T-helper 17 cell (primary cell): ENCODE results near the gene CCNL2. TPM values are rescaled to one million over a fixed set of nuclear protein-coding genes. Genes with fewer than 3 reads are reported as not detected.
"Not testable (repeated sequence)": the region's sequence is repeated elsewhere in the genome, so short reads cannot be mapped to it uniquely, and the experiment has no call there.

ENCODE experiments used
- ATAC-seq: fragments of 150-1000 bp; cut with Tn5 transposase; 2 replicates; pipeline ENCODE4 v1.10.0; 2021; ENCODE audit warnings: mild to moderate bottlenecking, moderate library complexity
- DNase-seq, 3 donors: peaks; one replicate each; pipeline versions ENCODE4 v3.0.0 to v3.0.0-alpha.2; 2020 to 2021
- H3K9me3 ChIP-seq: one replicate; pipeline ENCODE4 v1.7.0; 2013; ENCODE audit warnings: low read length, mild to moderate bottlenecking; ENCODE audit not compliant: control insufficient read depth, poor library complexity, severe bottlenecking
- H3K27ac Mint-ChIP-seq: one replicate; pipeline ENCODE4 v1.8.0; 2022; ENCODE audit warnings: mild to moderate bottlenecking, moderate library complexity, mixed read lengths
- H3K27me3 Mint-ChIP-seq: one replicate; pipeline ENCODE4 v1.8.0; 2022; ENCODE audit warnings: mixed read lengths
- H3K36me3 Mint-ChIP-seq: one replicate; pipeline ENCODE4 v1.8.0; 2022; ENCODE audit warnings: low read depth, mixed read lengths
- H3K4me1 Mint-ChIP-seq: one replicate; pipeline ENCODE4 v1.8.0; 2022; ENCODE audit warnings: mild to moderate bottlenecking, mixed read lengths
- H3K4me3 Mint-ChIP-seq: one replicate; pipeline ENCODE4 v1.8.0; 2022; ENCODE audit warnings: mild to moderate bottlenecking, moderate library complexity, mixed read lengths
- total RNA-seq, 4 donors: library from RNA in 2 of 4; stranded (reverse) in 2 of 4; gene quantifications; one replicate each; pipeline ENCODE4 v1.2.3 and lab custom pipeline; 2022 to 2026

The CCNL2 gene
- total RNA-seq, 2 donors from 2014 or later: 231 to 252 TPM

- H3K27me3 Mint-ChIP-seq: no peaks in the 10 kb centered on the region
- peak overlapping the region; percentile 91 for H3K4me3 Mint-ChIP-seq
- peaks cover 2% of the 10 kb centered on the region for H3K36me3 Mint-ChIP-seq
- no peak for ATAC-seq
- H3K4me1 Mint-ChIP-seq: peaks cover 11% of the 10 kb centered on the region
- no peak for DNase-seq
- H3K27ac Mint-ChIP-seq: peak overlapping the region; percentile 92
- H3K9me3 ChIP-seq: no peaks in the 10 kb centered on the region
Observed at GRCh38 chr1:1373815-1374588, 25.1 kb downstream of the CCNL2 start.

- H3K36me3 Mint-ChIP-seq: peaks cover 2% of the 10 kb centered on the region
- DNase-seq (no peak), ATAC-seq (no peak)
- H3K27me3 Mint-ChIP-seq: no peaks in the 10 kb centered on the region
- no peaks in the 10 kb centered on the region for H3K9me3 ChIP-seq
- H3K27ac Mint-ChIP-seq: no peak overlapping the region
- peaks cover 11% of the 10 kb centered on the region for H3K4me1 Mint-ChIP-seq
- peak overlapping the region; percentile 7 for H3K4me3 Mint-ChIP-seq
Observed at GRCh38 chr1:1373051-1373814, 25.9 kb downstream of the CCNL2 start.

GRCh38 chr1:1371746-1372711, 27.1 kb downstream of the CCNL2 start:
- peaks cover 4% of the 10 kb centered on the region for H3K9me3 ChIP-seq
- H3K36me3 Mint-ChIP-seq: peaks cover 2% of the 10 kb centered on the region
- peak overlapping the region; percentile 53 for H3K4me3 Mint-ChIP-seq
- no peaks in the 10 kb centered on the region for H3K27me3 Mint-ChIP-seq
- peak; percentile 64 to 73 (median 66) for DNase-seq
- peaks cover 11% of the 10 kb centered on the region for H3K4me1 Mint-ChIP-seq
- no peak overlapping the region for H3K27ac Mint-ChIP-seq
- peak; percentile 35 for ATAC-seq

- peaks cover 4% of the 10 kb centered on the region for H3K9me3 ChIP-seq
- H3K4me3 Mint-ChIP-seq: no peak overlapping the region
- peaks cover 2% of the 10 kb centered on the region for H3K36me3 Mint-ChIP-seq
- H3K27ac Mint-ChIP-seq: no peak overlapping the region
- peak; percentile 78 for ATAC-seq
- DNase-seq: peak; percentile 58 to 79 (median 79)
- H3K4me1 Mint-ChIP-seq: peaks cover 11% of the 10 kb centered on the region
- no peaks in the 10 kb centered on the region for H3K27me3 Mint-ChIP-seq
Observed at GRCh38 chr1:1371364-1371745, 27.8 kb downstream of the CCNL2 start.

DNA sequence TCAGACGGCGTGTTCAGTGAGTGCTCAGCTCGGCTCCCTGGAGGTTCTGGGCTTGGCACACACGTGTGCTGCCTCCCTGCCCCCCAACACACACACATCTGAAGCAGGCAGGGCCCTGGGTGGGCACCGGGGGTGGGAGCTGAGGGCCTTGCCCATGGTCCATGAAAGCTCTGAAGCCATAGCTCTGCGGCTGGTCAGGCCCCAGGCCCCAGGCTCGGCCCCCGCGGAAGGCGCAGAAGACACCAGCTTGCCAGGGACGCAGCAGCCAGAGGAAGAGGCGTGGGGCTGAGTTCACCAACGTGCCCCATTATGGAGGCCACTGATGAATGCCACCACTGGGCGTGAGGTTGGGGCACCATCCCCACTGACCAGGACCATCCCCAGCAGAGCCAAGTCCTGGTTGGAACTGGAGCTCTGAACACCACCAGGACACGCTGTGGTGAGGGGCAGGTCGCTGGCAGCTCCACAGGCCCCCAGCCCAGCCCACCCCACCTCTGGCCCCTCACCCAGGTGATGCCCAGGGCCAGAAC, 28.3 kb downstream of the CCNL2 start:
- peaks cover 4% of the 10 kb centered on the region for H3K9me3 ChIP-seq
- no peak for ATAC-seq
- Mint-ChIP-seq H3K4me3 (no peak overlapping the region), H3K27ac (no peak overlapping the region), H3K4me1 (peaks cover 11% of the 10 kb centered on the region), H3K27me3 (no peaks in the 10 kb centered on the region), H3K36me3 (peaks cover 2% of the 10 kb centered on the region)
- no peak for DNase-seq

DNA sequence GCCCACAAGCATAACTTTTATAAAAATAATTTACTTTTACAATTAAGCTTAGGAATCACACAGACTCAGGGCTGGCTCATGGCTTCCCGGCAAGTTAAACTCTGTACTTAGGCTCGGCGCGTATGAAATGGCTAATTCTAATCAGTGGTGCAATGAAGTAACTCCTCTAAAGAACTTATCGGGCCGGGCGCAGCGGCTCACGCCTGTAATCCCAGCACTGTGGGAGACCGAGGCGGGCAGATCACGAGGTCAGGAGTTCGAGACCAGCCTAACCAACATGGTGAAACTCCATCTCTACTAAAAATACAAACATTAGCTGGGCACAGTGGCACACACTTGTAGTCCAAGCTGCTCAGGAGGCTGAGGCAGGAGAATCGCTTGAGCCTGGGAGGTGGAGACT, 29.0 kb downstream of the CCNL2 start:
- not testable (repeated sequence) for DNase-seq, H3K27ac Mint-ChIP-seq, H3K4me1 Mint-ChIP-seq, H3K9me3 ChIP-seq, H3K27me3 Mint-ChIP-seq, H3K36me3 Mint-ChIP-seq, H3K4me3 Mint-ChIP-seq, ATAC-seq

DNA sequence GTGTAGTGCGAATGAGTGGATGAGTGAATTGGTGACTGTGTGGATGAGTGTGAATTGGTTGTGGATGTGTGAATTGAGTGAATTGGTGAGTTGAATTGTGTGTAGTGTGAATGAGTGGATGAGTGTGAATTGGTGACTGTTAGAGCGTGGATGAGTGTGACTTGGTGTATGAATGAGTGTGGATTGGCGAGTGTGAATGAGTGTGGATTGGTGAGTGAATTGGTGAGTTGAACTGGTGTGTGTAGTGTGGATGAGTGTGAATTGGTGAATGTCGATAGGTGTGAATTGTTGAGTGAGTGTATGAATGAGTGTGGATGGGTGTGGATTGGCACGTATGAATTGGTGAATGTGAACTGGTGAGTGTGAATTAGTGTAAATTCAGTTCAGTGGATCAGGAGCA, 31.8 kb downstream of the CCNL2 start:
- H3K36me3 Mint-ChIP-seq: no peaks in the 10 kb centered on the region
- no peaks in the 10 kb centered on the region for H3K27me3 Mint-ChIP-seq

DNA sequence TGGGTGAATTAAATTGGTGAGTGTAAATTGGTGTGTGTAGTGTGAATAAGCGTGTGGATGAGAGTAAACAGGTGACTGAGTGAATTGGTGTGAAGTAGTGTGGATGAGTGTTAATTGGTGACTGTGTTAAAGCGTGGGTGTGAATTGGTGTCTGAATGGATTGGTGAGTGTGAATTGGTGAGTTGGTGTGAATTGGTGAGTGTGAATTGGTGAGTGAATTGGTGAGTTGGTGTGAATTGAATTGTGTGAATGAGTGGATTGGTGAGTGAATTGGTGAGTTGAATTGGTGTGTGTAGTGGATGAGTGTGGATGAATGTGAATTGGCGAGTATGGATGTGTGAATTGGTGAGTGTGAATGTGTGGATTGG, 32.5 kb downstream of the CCNL2 start:
- no peak for ATAC-seq
- H3K27me3 Mint-ChIP-seq: no peaks in the 10 kb centered on the region
- no peak overlapping the region for H3K27ac Mint-ChIP-seq
- H3K4me3 Mint-ChIP-seq: no peak overlapping the region
- no peaks in the 10 kb centered on the region for H3K36me3 Mint-ChIP-seq
- no peak for DNase-seq
- no peaks in the 10 kb centered on the region for H3K4me1 Mint-ChIP-seq
- H3K9me3 ChIP-seq: peaks cover 4% of the 10 kb centered on the region

More for the DNA sequence above, 31.8 kb downstream of the CCNL2 start:
- ATAC-seq (no peak), DNase-seq (no peak)
- peaks cover 4% of the 10 kb centered on the region for H3K9me3 ChIP-seq
- Mint-ChIP-seq H3K27ac (no peak overlapping the region), H3K4me1 (no peaks in the 10 kb centered on the region), H3K4me3 (no peak overlapping the region)

DNA sequence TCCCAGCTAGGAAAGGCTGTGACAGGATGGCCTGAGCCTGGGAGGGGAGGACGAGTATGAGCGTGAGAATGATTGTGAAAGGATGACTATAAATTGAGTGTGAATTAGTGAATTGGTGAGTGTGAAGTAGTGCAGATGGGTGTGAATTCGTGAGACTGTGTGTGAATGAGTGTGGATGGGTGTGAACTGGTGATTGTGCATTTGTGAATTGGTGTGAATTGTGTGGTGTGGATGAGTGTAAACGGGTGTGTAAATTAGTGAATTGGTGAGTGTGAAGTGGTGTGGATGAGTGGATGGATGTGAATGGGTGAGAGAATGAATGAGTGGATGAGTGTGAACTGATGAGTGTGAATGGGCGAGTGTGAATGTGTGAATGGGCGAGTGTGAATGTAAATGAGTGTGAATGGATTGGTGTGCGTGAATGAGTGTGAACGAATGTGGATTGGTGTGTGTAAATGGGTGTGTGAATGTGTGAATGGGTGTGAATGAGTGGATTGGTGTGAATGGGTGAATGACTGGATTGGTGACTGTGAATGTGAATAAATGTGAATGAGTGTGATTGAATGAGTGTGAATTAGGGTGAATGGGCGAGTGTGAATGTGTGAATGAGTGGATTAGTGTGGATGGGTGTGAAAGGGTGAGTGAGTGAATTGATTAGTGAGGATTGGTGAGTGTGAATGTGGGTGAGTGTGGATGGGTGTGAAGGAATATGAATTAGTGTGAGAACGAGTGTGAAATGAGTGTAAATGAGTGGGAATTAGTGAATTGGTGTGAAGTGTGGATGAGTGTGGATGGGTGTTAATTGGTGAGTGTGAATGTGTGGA, 33.0 kb downstream of the CCNL2 start:
- Mint-ChIP-seq H3K27ac (no peak overlapping the region), H3K4me3 (no peak overlapping the region), H3K36me3 (no peaks in the 10 kb centered on the region), H3K4me1 (no peaks in the 10 kb centered on the region), H3K27me3 (no peaks in the 10 kb centered on the region)
- ATAC-seq (no peak), DNase-seq (no peak)
- peaks cover 4% of the 10 kb centered on the region for H3K9me3 ChIP-seq

- Mint-ChIP-seq H3K4me3 (no peak overlapping the region), H3K4me1 (peaks cover 2% of the 10 kb centered on the region), H3K36me3 (no peaks in the 10 kb centered on the region), H3K27ac (no peak overlapping the region), H3K27me3 (no peaks in the 10 kb centered on the region)
- DNase-seq: no peak
- ATAC-seq: no peak
- peaks cover 4% of the 10 kb centered on the region for H3K9me3 ChIP-seq
Observed at GRCh38 chr1:1364266-1364665, 34.9 kb downstream of the CCNL2 start.

- Mint-ChIP-seq H3K27ac (no peak overlapping the region), H3K4me1 (peaks cover 8% of the 10 kb centered on the region), H3K4me3 (no peak overlapping the region), H3K27me3 (no peaks in the 10 kb centered on the region), H3K36me3 (no peaks in the 10 kb centered on the region)
- ATAC-seq (no peak), DNase-seq (no peak)
- no peaks in the 10 kb centered on the region for H3K9me3 ChIP-seq
Observed at GRCh38 chr1:1361982-1362423, 37.1 kb downstream of the CCNL2 start.
